H9 (cell line): ENCODE data around the gene ARMC10. TPM values are rescaled to one million over a fixed set of nuclear protein-coding genes. Genes with fewer than 3 reads are reported as not detected.

Experiments
- DNase-seq: peaks from one replicate; pipeline ENCODE4 v3.0.0-alpha.2; 2017
- H2AFZ ChIP-seq: one replicate; pipeline ENCODE4 v1.6.1; 2013; ENCODE audit warnings: mild to moderate bottlenecking, low read length, control low read depth, moderate library complexity
- H2AK5ac ChIP-seq: 2 replicates; pipeline ENCODE4 v1.6.1; 2013; ENCODE audit warnings: low read length, control low read depth, mixed read lengths; ENCODE audit not compliant: insufficient read length
- H2BK120ac ChIP-seq: one replicate; pipeline ENCODE4 v1.6.1; 2013; ENCODE audit warnings: low read depth, mild to moderate bottlenecking, low read length, control low read depth, inconsistent platforms; ENCODE audit not compliant: poor library complexity, severe bottlenecking
- H2BK12ac ChIP-seq: 2 replicates; pipeline ENCODE4 v1.6.1; 2013; ENCODE audit warnings: low read length, control low read depth, mixed read lengths, low read depth; ENCODE audit not compliant: insufficient read length
- H2BK15ac ChIP-seq: 2 replicates; pipeline ENCODE4 v1.6.1; 2013; ENCODE audit warnings: low read depth, low read length, control low read depth
- H2BK20ac ChIP-seq: one replicate; pipeline ENCODE4 v1.6.1; 2013; ENCODE audit warnings: low read depth, mild to moderate bottlenecking, low read length, control low read depth, inconsistent platforms; ENCODE audit not compliant: poor library complexity, severe bottlenecking
- H2BK5ac ChIP-seq: 2 replicates; pipeline ENCODE4 v1.6.1; 2013; ENCODE audit warnings: low read length, control low read depth, mixed read lengths; ENCODE audit not compliant: insufficient read length
- H3K14ac ChIP-seq: 2 replicates; pipeline ENCODE4 v1.6.1; 2013; ENCODE audit warnings: low read length, control low read depth; ENCODE audit not compliant: insufficient read depth
- H3K18ac ChIP-seq: 2 replicates; pipeline ENCODE4 v1.6.1; 2013; ENCODE audit warnings: low read depth, mild to moderate bottlenecking, mixed read lengths, low read length, control low read depth; ENCODE audit not compliant: insufficient read length
- H3K23ac ChIP-seq: 2 replicates; pipeline ENCODE4 v1.6.1; 2013; ENCODE audit warnings: low read length, control low read depth, mixed read lengths, low read depth; ENCODE audit not compliant: insufficient read length
- H3K23me2 ChIP-seq: 2 replicates; pipeline ENCODE4 v1.6.1; 2013; ENCODE audit warnings: low read depth, mild to moderate bottlenecking, mixed read lengths, low read length, control low read depth; ENCODE audit not compliant: insufficient read length, poor library complexity, severe bottlenecking
- H3K27ac ChIP-seq: 2 replicates; pipeline ENCODE4 v1.5.1; 2013; ENCODE audit warnings: low read length, control low read depth, mixed read lengths, low read depth; ENCODE audit not compliant: insufficient read length
- H3K27me3 ChIP-seq: 2 replicates; pipeline ENCODE4 v1.6.1; 2013; ENCODE audit warnings: low read length, control low read depth, inconsistent platforms; ENCODE audit not compliant: insufficient read depth
- H3K4ac ChIP-seq: 2 replicates; pipeline ENCODE4 v1.6.1; 2013; ENCODE audit warnings: low read depth, mild to moderate bottlenecking, control low read depth, inconsistent platforms, low read length, moderate library complexity
- H3K4me1 ChIP-seq: 2 replicates; pipeline ENCODE4 v1.6.1; 2013; ENCODE audit warnings: low read length, control low read depth, inconsistent platforms; ENCODE audit not compliant: insufficient read depth
- H3K4me2 ChIP-seq: 2 replicates; pipeline ENCODE4 v1.6.1; 2013; ENCODE audit warnings: low read length, control low read depth, mixed read lengths; ENCODE audit not compliant: insufficient read length, insufficient read depth
- H3K56ac ChIP-seq: 2 replicates; pipeline ENCODE4 v1.6.1; 2013; ENCODE audit warnings: low read depth, mild to moderate bottlenecking, mixed read lengths, low read length, control low read depth; ENCODE audit not compliant: insufficient read length
- H3K79me1 ChIP-seq: 2 replicates; pipeline ENCODE4 v1.6.1; 2013; ENCODE audit warnings: low read depth, mild to moderate bottlenecking, moderate library complexity, low read length, control low read depth, inconsistent platforms; ENCODE audit not compliant: insufficient read depth, poor library complexity, severe bottlenecking
- H3K79me2 ChIP-seq: 2 replicates; pipeline ENCODE4 v1.6.1; 2013; ENCODE audit warnings: low read length, control low read depth, inconsistent platforms; ENCODE audit not compliant: insufficient read depth
- H3K9ac ChIP-seq: 2 replicates; pipeline ENCODE4 v1.6.1; 2013; ENCODE audit warnings: low read length, control low read depth, mixed read lengths; ENCODE audit not compliant: insufficient read length; ENCODE audit errors: extremely low read depth
- H3K9me3 ChIP-seq: one replicate; pipeline ENCODE4 v1.6.1; 2013; ENCODE audit warnings: low read depth, low read length, inconsistent platforms; ENCODE audit not compliant: control insufficient read depth
- H3T11ph ChIP-seq: one replicate; pipeline ENCODE4 v1.6.1; 2013; ENCODE audit warnings: mild to moderate bottlenecking, low read length, control low read depth, inconsistent platforms
- H4K20me1 ChIP-seq: one replicate; pipeline ENCODE4 v1.6.1; 2013; ENCODE audit not compliant: control insufficient read depth, insufficient read length, insufficient read depth
- H4K5ac ChIP-seq: 2 replicates; pipeline ENCODE4 v1.6.1; 2013; ENCODE audit warnings: low read depth, mild to moderate bottlenecking, mixed read lengths, low read length, control low read depth; ENCODE audit not compliant: insufficient read length
- H4K8ac ChIP-seq: replicated peaks from 2 replicates; pipeline ENCODE4 v1.6.1; 2013; ENCODE audit warnings: low read length, control low read depth, mixed read lengths, low read depth; ENCODE audit not compliant: insufficient read length
- H4K91ac ChIP-seq: 2 replicates; pipeline ENCODE4 v1.6.1; 2013; ENCODE audit warnings: low read depth, mild to moderate bottlenecking, moderate library complexity, mixed read lengths, low read length, control low read depth; ENCODE audit not compliant: insufficient read length
- H3K27ac Mint-ChIP-seq, 3 experiments: 2 replicates in 2 of 3; 3 replicates in 1 of 3; pipeline ENCODE4 v1.8.0; 2020 to 2021; ENCODE audit warnings: mixed read lengths in 3 of 3, mild to moderate bottlenecking in 1 of 3, moderate library complexity in 1 of 3
- H3K27me3 Mint-ChIP-seq: 2 replicates; pipeline ENCODE4 v1.8.0; 2021; ENCODE audit warnings: low read depth, mild to moderate bottlenecking, moderate library complexity, mixed read lengths
- H3K36me3 Mint-ChIP-seq, 3 experiments: 2 replicates in 2 of 3; 3 replicates in 1 of 3; pipeline ENCODE4 v1.8.0; 2020 to 2021; ENCODE audit warnings: low read depth in 3 of 3, mixed read lengths in 3 of 3; ENCODE audit not compliant: insufficient read depth in 1 of 3
- H3K4me1 Mint-ChIP-seq, 2 experiments: 2 replicates each; pipeline ENCODE4 v1.8.0; 2020; ENCODE audit warnings: mixed read lengths in 2 of 2
- H3K4me3 Mint-ChIP-seq, 2 experiments: 2 replicates in 1 of 2; 3 replicates in 1 of 2; pipeline ENCODE4 v1.8.0; 2020 to 2021; ENCODE audit warnings: mild to moderate bottlenecking in 2 of 2, mixed read lengths in 2 of 2, moderate library complexity in 1 of 2
- H3K9me3 Mint-ChIP-seq, 2 experiments: 2 replicates in 1 of 2; 3 replicates in 1 of 2; pipeline ENCODE4 v1.8.0; 2020; ENCODE audit warnings: mild to moderate bottlenecking in 2 of 2, mixed read lengths in 2 of 2, moderate library complexity in 1 of 2
- CTCF ChIP-seq: fragments of 200-600 bp; sonication (generic); conservative IDR thresholded peaks from 3 replicates; pipeline ENCODE4 v1.8.0; 2021; ENCODE audit warnings: antibody characterized with exemption, mild to moderate bottlenecking
- WGBS: extraction: QIAGEN DNeasy Blood & Tissue Kit; methylation state at CpG from one replicate; pipeline ENCODE4 v1.1.7; 2013; ENCODE audit warnings: missing lambda C conversion rate, low lambda C conversion rate, mixed read lengths; ENCODE audit not compliant: insufficient read length; ENCODE audit errors: extremely low coverage; 5-methylcytosine and 5-hydroxymethylcytosine counted together
- total RNA-seq: library from RNA; stranded (reverse); gene quantifications from 2 replicates; pipeline ENCODE4 v1.2.1, GENCODE V29; 2021

ARMC10 gene
- total RNA-seq, 1 experiment from 2014 or later: 46.8 TPM

- Histone ChIP-seq H2BK120ac (no peak overlapping the region), H3K27ac (no peak overlapping the region), H3K4me2 (no peak overlapping the region), H3K79me2 (no peaks in the 10 kb centered on the region), H2BK12ac (no peak overlapping the region), H2BK5ac (no peak overlapping the region), H3T11ph (no peak overlapping the region), H4K8ac (no peak overlapping the region), H3K27me3 (no peaks in the 10 kb centered on the region), H2AFZ (no peak overlapping the region), H3K18ac (no peak overlapping the region), H3K4ac (no peak overlapping the region), H3K23ac (no peak overlapping the region), H2AK5ac (no peak overlapping the region), H2BK20ac (no peak overlapping the region), H3K9ac (no peak overlapping the region), H3K79me1 (no peaks in the 10 kb centered on the region), H3K56ac (no peak overlapping the region), H3K23me2 (no peaks in the 10 kb centered on the region), H3K4me1 (no peaks in the 10 kb centered on the region), H4K91ac (no peak overlapping the region), H2BK15ac (no peak overlapping the region), H4K20me1 (no peaks in the 10 kb centered on the region), H3K9me3 (no peaks in the 10 kb centered on the region), H4K5ac (no peak overlapping the region), H3K14ac (no peak overlapping the region)
- peaks cover 44 to 61% of the 10 kb centered on the region in 2 experiments for H3K9me3 Mint-ChIP-seq
- peaks cover 34 to 76% (median 73%) of the 10 kb centered on the region in 3 experiments for H3K36me3 Mint-ChIP-seq
- TF ChIP-seq CTCF: no peak
- H3K4me1 Mint-ChIP-seq: no peaks in the 10 kb centered on the region
- H3K4me3 Mint-ChIP-seq: no peak overlapping the region
- H3K27me3 Mint-ChIP-seq: no peaks in the 10 kb centered on the region; the same call in 1 of the 2 replicates
- no peak overlapping the region for H3K27ac Mint-ChIP-seq
- no peak for DNase-seq
- no CpG with 5 or more reads among the region's 2 CpGs for WGBS
Observed at GRCh38 chr7:103048833-103049232, 26.1 kb upstream of the ARMC10 start.
